Duodenal mucosa (tissue), 2 donors: Measurements from ENCODE around the gene HSPB7.

ENCODE experiments used
- H3K27ac ChIP-seq: one replicate; pipeline ENCODE4 v1.7.0; 2013; ENCODE audit warnings: low read depth, low read length
- H3K27me3 ChIP-seq, 2 donors: one replicate each; pipeline ENCODE4 v1.7.0; 2013; ENCODE audit warnings: low read length in 2 of 2, control low read depth in 1 of 2; ENCODE audit not compliant: insufficient read depth in 2 of 2, control insufficient read depth in 1 of 2
- H3K36me3 ChIP-seq, 2 donors: one replicate each; pipeline ENCODE4 v1.7.0; 2013; ENCODE audit warnings: low read length in 2 of 2, control low read depth in 1 of 2; ENCODE audit not compliant: insufficient read depth in 2 of 2, control insufficient read depth in 1 of 2
- H3K4me1 ChIP-seq, 2 donors: one replicate each; pipeline ENCODE4 v1.7.0; 2013; ENCODE audit warnings: low read length in 2 of 2, control low read depth in 1 of 2; ENCODE audit not compliant: insufficient read depth in 2 of 2, control insufficient read depth in 1 of 2
- H3K4me3 ChIP-seq, 2 donors: one replicate each; pipeline ENCODE4 v1.7.0; 2013; ENCODE audit warnings: low read length in 2 of 2, low read depth in 1 of 2
- H3K9ac ChIP-seq, 2 donors: one replicate each; pipeline ENCODE4 v1.7.0; 2013; ENCODE audit warnings: low read length in 2 of 2, low read depth in 1 of 2
- H3K9me3 ChIP-seq, 2 donors: one replicate each; pipeline ENCODE4 v1.7.0; 2013; ENCODE audit warnings: low read length in 2 of 2, control low read depth in 1 of 2; ENCODE audit not compliant: control insufficient read depth in 1 of 2

HSPB7 gene

GRCh38 chr1:16015960-16016901 is 1.6 kb downstream of the HSPB7 start:
- H3K27ac ChIP-seq = peak overlapping the region; percentile 20
- H3K9ac ChIP-seq = no peak overlapping the region
- no peaks in the 10 kb centered on the region for H3K27me3 ChIP-seq
- H3K4me1 ChIP-seq = peaks cover 12 to 18% of the 10 kb centered on the region in 2 donors
- H3K36me3 ChIP-seq = no peaks in the 10 kb centered on the region
- no peaks in the 10 kb centered on the region for H3K9me3 ChIP-seq
- H3K4me3 ChIP-seq = no peak overlapping the region

- peaks cover 12 to 18% of the 10 kb centered on the region in 2 donors for H3K4me1 ChIP-seq
- H3K27ac ChIP-seq = peak overlapping the region; percentile 20
- no peaks in the 10 kb centered on the region for H3K9me3 ChIP-seq
- no peaks in the 10 kb centered on the region for H3K36me3 ChIP-seq
- no peak overlapping the region for H3K4me3 ChIP-seq
- H3K27me3 ChIP-seq = no peaks in the 10 kb centered on the region
- peak overlapping the region in 1 of 2 donors; percentile 43 for H3K9ac ChIP-seq
Measured at GRCh38 chr1:16015491-16015890, 2.4 kb downstream of the HSPB7 start.

DNA sequence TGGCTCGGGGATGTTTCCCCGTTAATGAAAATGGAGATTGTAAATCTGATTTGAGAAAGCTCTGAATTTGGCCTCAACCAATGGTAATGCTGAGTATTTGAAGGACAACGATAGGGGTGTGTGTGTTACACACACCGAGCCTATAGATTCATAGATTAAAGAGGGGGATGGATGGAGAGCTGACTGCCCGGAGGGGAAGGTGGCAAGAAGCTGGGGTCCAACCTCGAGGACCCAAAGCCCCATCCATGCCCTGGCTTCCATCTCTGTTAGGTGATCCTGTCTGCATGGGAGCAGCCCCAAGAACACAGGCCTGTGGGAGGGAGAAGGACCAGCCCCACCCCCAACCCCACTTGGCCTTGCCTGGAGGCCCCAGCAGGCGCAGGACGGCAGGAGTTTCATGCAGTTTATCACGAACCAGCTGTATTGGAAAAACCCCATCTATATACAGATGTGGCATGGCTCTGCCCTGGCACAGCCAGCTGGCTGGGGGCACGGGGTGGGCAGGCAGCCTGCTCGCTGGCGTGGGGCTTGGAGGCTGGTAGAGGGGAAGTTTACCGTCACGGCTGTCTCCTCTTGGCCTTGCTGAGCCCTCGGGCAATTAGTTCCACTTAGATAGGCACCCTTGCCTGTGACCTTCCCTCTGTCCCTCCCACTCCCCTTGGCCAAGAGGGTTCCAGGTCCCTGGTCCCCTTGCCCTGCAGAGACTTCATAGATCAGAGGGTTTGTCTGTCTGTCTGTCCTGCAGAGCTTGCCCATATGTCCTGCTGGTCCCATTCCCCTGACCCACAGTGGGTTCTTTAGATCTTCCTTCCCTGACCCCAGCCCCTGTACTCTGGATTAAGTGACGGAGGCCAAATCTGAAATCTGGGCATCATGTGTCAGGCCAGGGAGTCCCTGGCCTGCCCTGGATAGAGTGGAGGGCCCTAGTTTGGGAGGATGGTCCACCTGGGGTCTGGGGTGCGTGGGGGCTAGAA is 3.0 kb downstream of the HSPB7 start:
- H3K9me3 ChIP-seq = no peaks in the 10 kb centered on the region
- H3K27ac ChIP-seq = peak overlapping the region; percentile 50
- no peak overlapping the region for H3K4me3 ChIP-seq
- peak overlapping the region in 1 of 2 donors; percentile 43 for H3K9ac ChIP-seq
- no peaks in the 10 kb centered on the region for H3K27me3 ChIP-seq
- no peaks in the 10 kb centered on the region for H3K36me3 ChIP-seq
- peaks cover 12 to 18% of the 10 kb centered on the region in 2 donors for H3K4me1 ChIP-seq

GRCh38 chr1:16013908-16014258 is 4.0 kb downstream of the HSPB7 start:
- Histone ChIP-seq H3K9ac (peak overlapping the region in 1 of 2 donors; percentile 10), H3K4me1 (peaks cover 12 to 18% of the 10 kb centered on the region in 2 donors), H3K27ac (peak overlapping the region; percentile 44), H3K27me3 (no peaks in the 10 kb centered on the region), H3K36me3 (no peaks in the 10 kb centered on the region), H3K4me3 (no peak overlapping the region), H3K9me3 (no peaks in the 10 kb centered on the region)

DNA sequence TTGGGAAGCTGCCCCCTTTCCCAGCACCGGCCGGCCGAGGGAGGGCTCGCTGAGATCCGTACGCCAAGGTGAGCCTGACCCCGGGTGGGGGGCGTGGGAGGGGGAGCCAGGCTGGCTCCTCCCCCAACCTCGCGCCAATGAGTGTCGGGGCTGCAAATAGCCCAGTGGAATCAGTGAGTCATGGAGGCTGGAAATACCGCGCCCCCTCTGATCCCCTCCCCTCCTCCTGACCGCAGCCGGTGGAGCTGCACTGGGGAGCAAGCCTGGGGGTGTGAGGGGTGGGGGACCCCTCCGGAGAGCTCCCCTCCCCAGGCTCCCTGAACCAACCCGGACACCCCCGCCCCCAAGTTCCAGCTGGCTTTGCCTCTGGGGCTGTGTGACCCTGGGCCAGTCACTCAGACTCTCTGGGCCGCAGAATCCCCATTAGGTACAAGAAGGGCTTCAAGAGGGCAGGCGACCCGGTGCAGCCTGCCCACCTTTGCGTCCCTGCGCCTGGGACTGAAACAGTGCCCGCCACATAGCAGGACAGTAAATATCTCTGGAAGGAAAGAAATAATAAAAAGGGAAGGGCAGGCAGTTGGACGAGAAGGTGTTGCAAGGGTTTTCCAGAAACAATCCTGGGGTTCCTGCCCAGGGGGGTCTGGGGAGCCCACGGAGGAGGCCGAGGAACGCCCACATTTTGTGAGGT is 4.5 kb downstream of the HSPB7 start:
- H3K36me3 ChIP-seq = no peaks in the 10 kb centered on the region
- H3K9ac ChIP-seq = peak overlapping the region in 1 of 2 donors; percentile 10
- H3K27ac ChIP-seq = peak overlapping the region; percentile 58
- peaks cover 12 to 18% of the 10 kb centered on the region in 2 donors for H3K4me1 ChIP-seq
- no peaks in the 10 kb centered on the region for H3K9me3 ChIP-seq
- H3K4me3 ChIP-seq = peak overlapping the region in 1 of 2 donors; percentile 50
- no peaks in the 10 kb centered on the region for H3K27me3 ChIP-seq

DNA sequence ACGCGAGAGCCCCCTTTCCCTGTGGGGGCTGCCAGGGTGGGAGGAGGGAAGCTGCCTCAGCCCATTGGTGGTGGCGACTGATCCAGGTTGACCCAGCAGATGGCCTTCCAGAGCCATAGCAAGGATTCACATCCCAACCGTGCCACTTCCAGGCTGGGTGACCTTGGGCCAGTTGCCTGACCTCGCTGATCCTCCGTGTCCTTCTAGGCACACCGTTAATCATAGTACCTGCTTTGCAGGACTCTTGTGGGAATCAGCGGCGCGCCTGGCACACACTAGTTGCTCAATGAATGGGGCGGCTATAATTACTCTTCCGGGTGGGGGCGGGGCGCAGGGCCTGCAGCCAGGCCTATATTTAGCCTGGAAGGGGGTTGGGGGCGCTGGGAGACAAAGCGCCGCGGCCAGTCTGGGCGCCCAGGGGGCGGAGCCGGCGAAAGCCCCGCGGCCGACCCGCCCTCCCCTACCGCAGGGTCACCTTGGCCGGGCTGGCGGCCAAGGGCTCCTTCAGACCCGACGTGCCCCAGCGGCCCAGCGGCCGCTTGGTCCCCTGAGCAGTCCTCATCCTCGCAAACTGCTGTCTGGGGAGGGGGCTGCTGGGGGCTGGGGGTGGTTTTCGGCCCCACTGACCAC is 5.1 kb downstream of the HSPB7 start:
- Histone ChIP-seq H3K9me3 (no peaks in the 10 kb centered on the region), H3K27ac (peak overlapping the region; percentile 42), H3K4me3 (peak overlapping the region; percentile 40 to 50), H3K9ac (no peak overlapping the region), H3K27me3 (no peaks in the 10 kb centered on the region), H3K4me1 (peaks cover 12% of the 10 kb centered on the region in 2 donors), H3K36me3 (no peaks in the 10 kb centered on the region)

DNA sequence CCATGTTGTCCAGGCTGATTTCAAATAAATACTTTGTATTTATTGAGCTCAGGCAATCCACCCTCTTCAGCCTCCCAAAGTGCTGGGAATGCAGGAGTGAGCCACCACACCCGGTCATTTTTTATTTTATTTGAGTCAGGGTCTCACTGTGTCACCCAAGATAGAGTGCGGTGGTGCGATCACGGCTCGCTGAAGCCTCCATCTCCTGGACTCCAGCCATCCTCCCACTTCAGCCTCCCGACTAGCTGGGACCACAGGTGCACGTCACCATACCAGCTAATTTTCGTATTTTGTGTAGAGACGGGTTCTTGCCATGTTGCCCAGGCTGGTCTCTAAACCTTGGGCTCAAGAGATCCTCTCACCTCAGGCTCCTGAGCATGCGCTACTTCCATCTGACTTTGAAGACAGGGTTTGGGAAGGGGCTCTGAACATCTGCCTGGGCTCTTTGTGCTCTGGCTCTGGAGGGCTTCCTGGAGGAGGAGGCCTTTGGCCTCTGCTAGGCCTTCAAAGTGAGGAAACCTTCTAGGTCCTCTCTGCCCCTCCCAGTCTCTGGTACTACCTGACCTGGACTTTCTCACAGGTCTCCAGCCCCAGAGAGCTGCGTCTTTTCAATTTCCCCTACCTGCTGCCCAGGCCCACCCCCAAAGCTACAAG is 5.8 kb downstream of the HSPB7 start:
- Histone ChIP-seq H3K4me3 (peak overlapping the region in 1 of 2 donors; percentile 50), H3K27me3 (no peaks in the 10 kb centered on the region), H3K4me1 (peaks cover 12% of the 10 kb centered on the region in 2 donors), H3K36me3 (no peaks in the 10 kb centered on the region), H3K27ac (no peak overlapping the region), H3K9ac (no peak overlapping the region), H3K9me3 (no peaks in the 10 kb centered on the region)

DNA sequence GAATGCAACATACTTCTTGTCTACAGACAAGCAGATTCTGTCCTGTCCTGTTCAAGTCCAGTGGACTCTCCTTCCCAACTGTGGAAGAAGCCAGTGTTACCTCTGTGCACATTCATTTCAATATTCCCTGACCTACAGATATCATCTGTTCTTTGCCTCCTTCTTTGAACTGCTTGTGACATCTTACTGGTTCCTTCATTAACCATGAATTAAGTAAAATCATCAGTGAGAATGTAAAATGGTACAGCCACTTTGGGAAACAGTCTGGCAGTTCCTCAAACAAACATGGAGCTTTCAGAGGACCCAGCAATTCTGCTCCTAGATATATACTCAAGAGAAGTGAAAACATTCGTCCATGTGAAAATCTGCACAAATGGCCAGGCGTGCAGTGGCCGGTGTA is 7.0 kb downstream of the HSPB7 start:
- Histone ChIP-seq H3K27me3 (no peaks in the 10 kb centered on the region), H3K9ac (no peak overlapping the region), H3K4me3 (no peak overlapping the region), H3K36me3 (no peaks in the 10 kb centered on the region), H3K27ac (no peak overlapping the region), H3K4me1 (peaks cover 12% of the 10 kb centered on the region in 2 donors), H3K9me3 (no peaks in the 10 kb centered on the region)

GRCh38 chr1:16009678-16010077 is 8.2 kb downstream of the HSPB7 start:
- Histone ChIP-seq H3K4me1 (peaks cover 12% of the 10 kb centered on the region in 2 donors), H3K9ac (no peak overlapping the region), H3K27me3 (no peaks in the 10 kb centered on the region), H3K27ac (no peak overlapping the region), H3K9me3 (no peaks in the 10 kb centered on the region), H3K36me3 (no peaks in the 10 kb centered on the region), H3K4me3 (no peak overlapping the region)
